Measurements from ENCODE around the gene MEIOB.

MEIOB gene

DNA sequence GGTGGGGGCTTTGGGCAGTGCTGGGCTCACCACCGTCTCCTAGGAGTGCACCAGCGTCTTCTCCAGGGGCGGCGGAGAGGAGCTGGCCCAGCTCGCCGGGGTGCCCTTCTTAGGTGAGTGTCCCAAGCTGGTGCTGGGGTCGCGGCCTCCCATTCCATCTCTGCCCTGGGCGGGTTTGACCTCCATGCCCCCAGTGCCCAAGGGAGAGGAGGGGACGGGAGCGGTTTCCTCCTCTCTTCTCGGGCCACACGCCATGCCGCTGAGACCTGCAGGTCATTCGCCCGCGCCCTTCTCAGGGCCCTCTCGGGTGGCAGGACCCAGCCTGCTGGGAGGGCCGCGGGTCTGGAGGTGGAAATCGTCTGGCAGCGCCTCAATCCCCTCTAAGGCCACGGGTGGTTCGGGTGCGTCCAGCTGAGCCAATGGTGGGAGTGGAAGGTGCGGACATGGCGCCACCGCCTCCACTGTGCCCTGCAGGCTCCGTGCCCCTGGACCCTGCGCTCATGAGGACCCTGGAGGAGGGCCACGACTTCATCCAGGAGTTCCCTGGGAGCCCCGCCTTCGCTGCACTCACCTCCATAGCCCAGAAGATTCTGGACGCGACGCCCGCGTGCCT is 83.8 kb downstream of the MEIOB start (continued):
- TF ChIP-seq, protein P1, sequence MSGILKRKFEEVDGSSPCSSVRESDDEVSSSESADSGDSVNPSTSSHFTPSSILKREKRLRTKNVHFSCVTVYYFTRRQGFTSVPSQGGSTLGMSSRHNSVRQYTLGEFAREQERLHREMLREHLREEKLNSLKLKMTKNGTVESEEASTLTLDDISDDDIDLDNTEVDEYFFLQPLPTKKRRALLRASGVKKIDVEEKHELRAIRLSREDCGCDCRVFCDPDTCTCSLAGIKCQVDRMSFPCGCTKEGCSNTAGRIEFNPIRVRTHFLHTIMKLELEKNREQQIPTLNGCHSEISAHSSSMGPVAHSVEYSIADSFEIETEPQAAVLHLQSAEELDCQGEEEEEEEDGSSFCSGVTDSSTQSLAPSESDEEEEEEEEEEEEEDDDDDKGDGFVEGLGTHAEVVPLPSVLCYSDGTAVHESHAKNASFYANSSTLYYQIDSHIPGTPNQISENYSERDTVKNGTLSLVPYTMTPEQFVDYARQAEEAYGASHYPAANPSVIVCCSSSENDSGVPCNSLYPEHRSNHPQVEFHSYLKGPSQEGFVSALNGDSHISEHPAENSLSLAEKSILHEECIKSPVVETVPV (CRISPR knock-in tag; IDR thresholded peaks at IDR 0.05): no peak
- no peak for TF ChIP-seq CSDC2 (CRISPR knock-in tag; IDR thresholded peaks at IDR 0.05)
- TF ChIP-seq ZC3H10 (CRISPR knock-in tag; IDR thresholded peaks at IDR 0.05): no peak
- TF ChIP-seq ARNTL (CRISPR knock-in tag; IDR thresholded peaks at IDR 0.05; ENCODE audit: borderline replicate concordance, low read depth): no peak
- TF ChIP-seq ZFP30 (CRISPR knock-in tag; IDR thresholded peaks at IDR 0.05): no peak

DNA sequence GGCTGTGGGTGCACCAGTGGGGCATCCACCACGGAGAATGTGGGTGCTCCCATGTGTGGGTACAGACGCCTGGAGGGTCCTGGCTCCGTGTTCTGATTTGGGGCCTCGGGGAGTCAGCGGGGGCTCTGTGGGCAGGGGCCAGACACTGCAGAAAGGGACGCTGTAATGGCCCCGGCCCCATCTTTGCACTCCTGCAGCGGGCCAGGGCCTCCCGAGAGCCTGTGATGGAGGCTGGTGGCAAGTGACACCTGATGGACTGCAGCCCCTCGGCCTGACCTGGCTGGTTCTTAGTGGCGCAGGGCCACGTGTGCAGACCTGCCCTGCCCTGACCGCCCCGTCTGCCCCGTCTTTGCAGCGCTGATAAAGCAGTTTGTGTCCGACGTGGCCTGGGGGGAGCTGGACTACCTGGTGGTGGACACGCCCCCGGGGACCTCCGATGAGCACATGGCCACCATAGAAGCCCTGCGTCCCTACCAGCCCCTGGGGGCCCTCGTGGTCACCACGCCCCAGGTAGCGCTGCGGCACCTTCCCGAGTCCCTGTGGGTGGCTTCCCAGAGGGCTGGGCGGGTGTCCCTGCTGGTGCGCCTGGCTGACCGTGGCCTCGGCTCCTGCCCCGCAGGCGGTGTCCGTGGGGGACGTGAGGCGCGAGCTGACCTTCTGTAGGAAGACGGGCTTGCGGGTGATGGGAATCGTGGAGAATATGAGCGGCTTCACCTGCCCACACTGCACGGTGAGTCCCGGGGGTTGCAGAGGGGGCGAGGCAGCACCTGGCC is 84.5 kb downstream of the MEIOB start:
- TF ChIP-seq, protein P1 (CRISPR knock-in tag; IDR thresholded peaks at IDR 0.05): no peak
- no peak for TF ChIP-seq ESRRG (CRISPR knock-in tag; IDR thresholded peaks at IDR 0.05)
- TF ChIP-seq ISL1 (CRISPR knock-in tag; IDR thresholded peaks at IDR 0.05): no peak
- no peak for TF ChIP-seq TCF4 (CRISPR knock-in tag; IDR thresholded peaks at IDR 0.05; ENCODE audit: borderline replicate concordance)
- no peak for TF ChIP-seq SNAI2 (CRISPR knock-in tag; IDR thresholded peaks at IDR 0.05)
- no peak for TF ChIP-seq CREB5 (CRISPR knock-in tag; IDR thresholded peaks at IDR 0.05; ENCODE audit: low read depth)
- TF ChIP-seq OSR1 (CRISPR knock-in tag; IDR thresholded peaks at IDR 0.05): no peak
- TF ChIP-seq ZNF565 (CRISPR knock-in tag; conservative IDR thresholded peaks at IDR 0.05; ENCODE audit: low read depth): no peak
- no peak for TF ChIP-seq GLIS3 (CRISPR knock-in tag; IDR thresholded peaks at IDR 0.05)
- no peak for TF ChIP-seq BACH2 (CRISPR knock-in tag; IDR thresholded peaks at IDR 0.05; ENCODE audit: borderline replicate concordance)
- TF ChIP-seq ZFP3 (CRISPR knock-in tag; IDR thresholded peaks at IDR 0.05): no peak
- no peak for TF ChIP-seq ARNTL (CRISPR knock-in tag; IDR thresholded peaks at IDR 0.05; ENCODE audit: borderline replicate concordance, low read depth)
- no peak for TF ChIP-seq ZC3H10 (CRISPR knock-in tag; IDR thresholded peaks at IDR 0.05)
- TF ChIP-seq TOX (CRISPR knock-in tag; IDR thresholded peaks at IDR 0.05; ENCODE audit: borderline replicate concordance): no peak
- TF ChIP-seq PATZ1 (CRISPR knock-in tag; IDR thresholded peaks at IDR 0.05; ENCODE audit: borderline replicate concordance): no peak
- no peak for TF ChIP-seq ZFP30 (CRISPR knock-in tag; IDR thresholded peaks at IDR 0.05)
- no peak for ATAC-seq

DNA sequence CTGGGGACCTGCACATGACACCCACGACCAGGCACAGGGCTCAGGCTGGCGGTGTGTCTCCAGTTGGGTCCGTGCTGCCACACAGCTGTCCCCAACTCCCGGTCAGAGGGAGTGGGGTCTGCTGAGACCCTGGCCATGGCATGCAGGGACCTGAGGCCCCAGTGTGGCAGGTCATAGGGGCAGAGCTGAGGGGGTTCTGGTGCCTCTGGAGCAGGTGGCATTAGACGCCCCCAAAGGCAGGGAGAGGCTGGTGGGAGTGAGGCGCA is 85.0 kb downstream of the MEIOB start:
- ATAC-seq: no peak
- no peak for TF ChIP-seq TOX (CRISPR knock-in tag; IDR thresholded peaks at IDR 0.05; ENCODE audit: borderline replicate concordance)
- TF ChIP-seq ESRRG (CRISPR knock-in tag; IDR thresholded peaks at IDR 0.05): no peak
- no peak for TF ChIP-seq TSHZ2 (CRISPR knock-in tag; IDR thresholded peaks at IDR 0.05)
- no peak for TF ChIP-seq CREB5 (CRISPR knock-in tag; IDR thresholded peaks at IDR 0.05; ENCODE audit: low read depth)
- TF ChIP-seq ZNF8 (CRISPR knock-in tag; IDR thresholded peaks at IDR 0.05): no peak
- TF ChIP-seq PPARA (CRISPR knock-in tag; IDR thresholded peaks at IDR 0.05; ENCODE audit: borderline replicate concordance): no peak
- TF ChIP-seq GLIS3 (CRISPR knock-in tag; IDR thresholded peaks at IDR 0.05): no peak
- no peak for TF ChIP-seq PATZ1 (CRISPR knock-in tag; IDR thresholded peaks at IDR 0.05; ENCODE audit: borderline replicate concordance)
- no peak for TF ChIP-seq ZNF70 (CRISPR knock-in tag; IDR thresholded peaks at IDR 0.05)
